BLaER1 (cell line): ENCODE results near the gene FOXO4.

Experiments
- H3K27ac ChIP-seq: shearing (Covaris generic); formaldehyde crosslinking; 2 replicates; pipeline ENCODE4 v1.8.1; 2022
- H3K27me3 ChIP-seq: shearing (Covaris generic); formaldehyde crosslinking; 2 replicates; pipeline ENCODE4 v1.8.1; 2022
- H3K36me3 ChIP-seq: shearing (Covaris generic); formaldehyde crosslinking; 2 replicates; pipeline ENCODE4 v1.8.1; 2022
- H3K4me1 ChIP-seq: shearing (Covaris generic); formaldehyde crosslinking; 2 replicates; pipeline ENCODE4 v1.8.1; 2022
- H3K4me2 ChIP-seq: shearing (Covaris generic); formaldehyde crosslinking; 2 replicates; pipeline ENCODE4 v1.8.1; 2022
- H3K4me3 ChIP-seq: shearing (Covaris generic); formaldehyde crosslinking; 2 replicates; pipeline ENCODE4 v1.8.1; 2022
- H3K9ac ChIP-seq: shearing (Covaris generic); formaldehyde crosslinking; 2 replicates; pipeline ENCODE4 v1.8.1; 2022
- H3K9me3 ChIP-seq: shearing (Covaris generic); formaldehyde crosslinking; 2 replicates; pipeline ENCODE4 v1.8.1; 2022
- H4K20me1 ChIP-seq: shearing (Covaris generic); formaldehyde crosslinking; 2 replicates; pipeline ENCODE4 v1.8.1; 2022
- Cebpa-rat ChIP-seq: shearing (Covaris generic); IDR thresholded peaks from 2 replicates; pipeline ENCODE4 v1.8.1; 2022

Gene FOXO4

GRCh38 chrX:71096760-71097032 lies 1.0 kb downstream of the FOXO4 start:
- H3K27me3 ChIP-seq: peaks cover 91% of the 10 kb centered on the region
- peak overlapping the region; percentile 70 for H3K4me3 ChIP-seq
- H3K9ac ChIP-seq: peak overlapping the region; percentile 80
- no peak for TF ChIP-seq Cebpa-rat
- H3K9me3 ChIP-seq: no peaks in the 10 kb centered on the region
- H3K4me1 ChIP-seq: peaks cover 39% of the 10 kb centered on the region
- H3K27ac ChIP-seq: peak overlapping the region; percentile 34; the same call in 1 of the 2 replicates
- peaks cover 15% of the 10 kb centered on the region; the same call in 1 of the 2 replicates for H4K20me1 ChIP-seq
- peak overlapping the region; percentile 86 for H3K4me2 ChIP-seq
- H3K36me3 ChIP-seq: no peaks in the 10 kb centered on the region

- Histone ChIP-seq H3K4me1 (peaks cover 55% of the 10 kb centered on the region), H3K4me3 (no peak overlapping the region), H3K4me2 (peak overlapping the region; percentile 15; the same call in 1 of the 2 replicates), H3K27ac (no peak overlapping the region), H4K20me1 (peaks cover 15% of the 10 kb centered on the region; the same call in 1 of the 2 replicates), H3K9ac (no peak overlapping the region), H3K27me3 (peaks cover 90% of the 10 kb centered on the region), H3K36me3 (no peaks in the 10 kb centered on the region), H3K9me3 (no peaks in the 10 kb centered on the region)
- no peak for TF ChIP-seq Cebpa-rat
These were observed 2.7 kb downstream of the FOXO4 start for GRCh38 chrX:71098302-71098701.

- Histone ChIP-seq H3K4me2 (peak overlapping the region; percentile 15; the same call in 1 of the 2 replicates), H3K4me1 (peaks cover 58% of the 10 kb centered on the region), H3K27ac (no peak overlapping the region), H3K9me3 (no peaks in the 10 kb centered on the region), H3K4me3 (no peak overlapping the region), H3K9ac (no peak overlapping the region), H3K36me3 (no peaks in the 10 kb centered on the region), H4K20me1 (peaks cover 15% of the 10 kb centered on the region; the same call in 1 of the 2 replicates), H3K27me3 (peaks cover 89% of the 10 kb centered on the region)
- no peak for TF ChIP-seq Cebpa-rat
These were observed 3.4 kb downstream of the FOXO4 start for GRCh38 chrX:71098951-71099506.

GRCh38 chrX:71099736-71100135 lies 4.1 kb downstream of the FOXO4 start:
- Histone ChIP-seq H3K4me3 (no peak overlapping the region), H3K9ac (no peak overlapping the region)
- TF ChIP-seq Cebpa-rat: no peak

GRCh38 chrX:71100581-71101505 lies 5.2 kb downstream of the FOXO4 start:
- Histone ChIP-seq H3K4me2 (peak overlapping the region; percentile 14; the same call in 1 of the 2 replicates), H3K9me3 (no peaks in the 10 kb centered on the region), H3K27ac (peak overlapping the region; percentile 89)

More at GRCh38 chrX:71099736-71100135, 4.1 kb downstream of the FOXO4 start:
- Histone ChIP-seq H4K20me1 (peaks cover 15% of the 10 kb centered on the region; the same call in 1 of the 2 replicates), H3K27me3 (peaks cover 90% of the 10 kb centered on the region), H3K4me2 (no peak overlapping the region), H3K9me3 (no peaks in the 10 kb centered on the region), H3K4me1 (peaks cover 62% of the 10 kb centered on the region), H3K27ac (no peak overlapping the region), H3K36me3 (no peaks in the 10 kb centered on the region)

GRCh38 chrX:71102292-71102691 lies 6.6 kb downstream of the FOXO4 start:
- Histone ChIP-seq H3K27me3 (peaks cover 83% of the 10 kb centered on the region), H4K20me1 (peaks cover 15% of the 10 kb centered on the region; the same call in 1 of the 2 replicates), H3K9me3 (no peaks in the 10 kb centered on the region), H3K4me2 (peak overlapping the region; percentile 86; the same call in 1 of the 2 replicates), H3K27ac (peak overlapping the region; percentile 89), H3K4me3 (no peak overlapping the region), H3K4me1 (peaks cover 82% of the 10 kb centered on the region), H3K36me3 (no peaks in the 10 kb centered on the region), H3K9ac (peak overlapping the region; percentile 80; the same call in 1 of the 2 replicates)
- TF ChIP-seq Cebpa-rat: no peak

More at GRCh38 chrX:71100581-71101505, 5.2 kb downstream of the FOXO4 start:
- Histone ChIP-seq H4K20me1 (peaks cover 15% of the 10 kb centered on the region; the same call in 1 of the 2 replicates), H3K4me1 (peaks cover 68% of the 10 kb centered on the region), H3K27me3 (peaks cover 85% of the 10 kb centered on the region), H3K36me3 (no peaks in the 10 kb centered on the region), H3K9ac (no peak overlapping the region), H3K4me3 (no peak overlapping the region)
- no peak for TF ChIP-seq Cebpa-rat

GRCh38 chrX:71103110-71103983 lies 7.7 kb downstream of the FOXO4 start:
- peaks cover 82% of the 10 kb centered on the region for H3K4me1 ChIP-seq
- TF ChIP-seq Cebpa-rat: no peak
- peak overlapping the region; percentile 89 for H3K27ac ChIP-seq
- peaks cover 83% of the 10 kb centered on the region for H3K27me3 ChIP-seq
- no peaks in the 10 kb centered on the region for H3K9me3 ChIP-seq
- H3K36me3 ChIP-seq: no peaks in the 10 kb centered on the region; the same call in 1 of the 2 replicates
- peaks cover 9% of the 10 kb centered on the region; the same call in 1 of the 2 replicates for H4K20me1 ChIP-seq
- H3K4me3 ChIP-seq: peak overlapping the region; percentile 62
- H3K4me2 ChIP-seq: peak overlapping the region; percentile 86
- H3K9ac ChIP-seq: peak overlapping the region; percentile 80

GRCh38 chrX:71105628-71106027 lies 10.0 kb downstream of the FOXO4 start:
- H3K9ac ChIP-seq: no peak overlapping the region
- peaks cover 95% of the 10 kb centered on the region for H3K4me1 ChIP-seq
- H4K20me1 ChIP-seq: no peaks in the 10 kb centered on the region; the same call in 1 of the 2 replicates
- H3K4me2 ChIP-seq: peak overlapping the region; percentile 86
- H3K9me3 ChIP-seq: no peaks in the 10 kb centered on the region
- H3K36me3 ChIP-seq: no peaks in the 10 kb centered on the region; the same call in 1 of the 2 replicates
- H3K27ac ChIP-seq: peak overlapping the region; percentile 78; the same call in 1 of the 2 replicates
- peaks cover 84% of the 10 kb centered on the region for H3K27me3 ChIP-seq
- TF ChIP-seq Cebpa-rat: no peak
- no peak overlapping the region for H3K4me3 ChIP-seq

GRCh38 chrX:71106427-71106826 lies 10.8 kb downstream of the FOXO4 start, which contains the start of gene CXorf65:
Gene CXorf65 (minus strand): TSS chrX:71106740. CDS start chrX:71106556, 184 bp downstream.
- peaks cover 91% of the 10 kb centered on the region for H3K4me1 ChIP-seq
- peak within 1 kb of the TSS; percentile 67; the same call in 1 of the 2 replicates for H3K4me3 ChIP-seq
- H3K27ac ChIP-seq: peak within 1 kb of the TSS; percentile 78
- peak within 1 kb of the TSS; percentile 76 for H3K9ac ChIP-seq
- H3K4me2 ChIP-seq: peak within 1 kb of the TSS; percentile 86
- no peak for TF ChIP-seq Cebpa-rat
- no peaks in the 10 kb centered on the region for H3K9me3 ChIP-seq
- H3K27me3 ChIP-seq: peaks cover 84% of the 10 kb centered on the region
- H3K36me3 ChIP-seq: no peaks in the 10 kb centered on the region; the same call in 1 of the 2 replicates
- H4K20me1 ChIP-seq: no peaks in the 10 kb centered on the region; the same call in 1 of the 2 replicates
